C1 segment of cervical spinal cord (tissue), 14 donors: Measurements from ENCODE around the gene XIRP1.
A peak's percentile ranks its signal among the peaks of the same experiment; 100 is the strongest.
"Not testable (repeated sequence)": the region's sequence is repeated elsewhere in the genome, so short reads cannot be mapped to it uniquely, and the experiment has no call there.

Experiments used
- DNase-seq, 14 donors: peaks; one replicate each; lab custom pipeline; 2025; lab: John Stamatoyannopoulos, UW

XIRP1 gene, protein sequence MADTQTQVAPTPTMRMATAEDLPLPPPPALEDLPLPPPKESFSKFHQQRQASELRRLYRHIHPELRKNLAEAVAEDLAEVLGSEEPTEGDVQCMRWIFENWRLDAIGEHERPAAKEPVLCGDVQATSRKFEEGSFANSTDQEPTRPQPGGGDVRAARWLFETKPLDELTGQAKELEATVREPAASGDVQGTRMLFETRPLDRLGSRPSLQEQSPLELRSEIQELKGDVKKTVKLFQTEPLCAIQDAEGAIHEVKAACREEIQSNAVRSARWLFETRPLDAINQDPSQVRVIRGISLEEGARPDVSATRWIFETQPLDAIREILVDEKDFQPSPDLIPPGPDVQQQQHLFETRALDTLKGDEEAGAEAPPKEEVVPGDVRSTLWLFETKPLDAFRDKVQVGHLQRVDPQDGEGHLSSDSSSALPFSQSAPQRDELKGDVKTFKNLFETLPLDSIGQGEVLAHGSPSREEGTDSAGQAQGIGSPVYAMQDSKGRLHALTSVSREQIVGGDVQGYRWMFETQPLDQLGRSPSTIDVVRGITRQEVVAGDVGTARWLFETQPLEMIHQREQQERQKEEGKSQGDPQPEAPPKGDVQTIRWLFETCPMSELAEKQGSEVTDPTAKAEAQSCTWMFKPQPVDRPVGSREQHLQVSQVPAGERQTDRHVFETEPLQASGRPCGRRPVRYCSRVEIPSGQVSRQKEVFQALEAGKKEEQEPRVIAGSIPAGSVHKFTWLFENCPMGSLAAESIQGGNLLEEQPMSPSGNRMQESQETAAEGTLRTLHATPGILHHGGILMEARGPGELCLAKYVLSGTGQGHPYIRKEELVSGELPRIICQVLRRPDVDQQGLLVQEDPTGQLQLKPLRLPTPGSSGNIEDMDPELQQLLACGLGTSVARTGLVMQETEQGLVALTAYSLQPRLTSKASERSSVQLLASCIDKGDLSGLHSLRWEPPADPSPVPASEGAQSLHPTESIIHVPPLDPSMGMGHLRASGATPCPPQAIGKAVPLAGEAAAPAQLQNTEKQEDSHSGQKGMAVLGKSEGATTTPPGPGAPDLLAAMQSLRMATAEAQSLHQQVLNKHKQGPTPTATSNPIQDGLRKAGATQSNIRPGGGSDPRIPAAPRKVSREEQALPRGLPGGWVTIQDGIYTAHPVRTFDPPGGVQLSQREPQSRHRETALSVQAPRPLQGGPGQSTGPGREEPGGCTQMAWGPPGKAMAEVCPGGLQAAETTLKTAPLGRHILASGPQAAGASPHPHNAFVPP (N-terminal part only)

DNA sequence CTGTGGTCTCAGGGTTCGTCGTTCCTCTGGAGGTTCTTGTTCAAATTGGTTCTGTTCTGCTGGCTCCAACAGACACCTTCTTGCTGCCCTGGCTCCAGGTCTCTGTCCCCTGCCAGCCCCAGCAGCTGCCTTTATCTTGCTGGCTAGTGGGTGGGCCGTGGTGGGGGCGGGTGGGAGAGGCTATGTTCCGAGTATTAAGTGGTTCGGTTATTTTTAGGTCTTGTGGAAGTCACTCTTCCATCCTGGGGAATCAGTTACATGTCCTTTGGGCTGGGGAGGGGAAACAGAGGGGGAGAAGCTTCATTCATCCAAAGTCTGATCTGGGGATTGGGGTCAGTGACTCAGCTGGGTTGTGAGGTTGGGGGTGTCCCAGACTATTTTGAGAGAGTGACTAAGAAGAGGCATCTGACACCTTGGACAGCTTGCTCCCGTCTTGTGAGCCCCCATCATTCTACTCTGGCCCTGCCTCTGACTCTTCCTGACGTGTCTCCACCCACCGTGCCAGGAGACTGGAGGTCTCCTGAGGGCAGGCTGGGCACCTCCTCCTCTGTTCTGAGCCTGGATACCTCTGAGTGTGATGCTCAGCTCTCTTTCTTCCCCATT is at the start of gene XIRP1:
XIRP1 (minus strand) TSS at position 106 of the 603 bp plus-strand sequence. CDS start 3,150 bp downstream, outside the sequence.
- DNase-seq = no peak

DNA sequence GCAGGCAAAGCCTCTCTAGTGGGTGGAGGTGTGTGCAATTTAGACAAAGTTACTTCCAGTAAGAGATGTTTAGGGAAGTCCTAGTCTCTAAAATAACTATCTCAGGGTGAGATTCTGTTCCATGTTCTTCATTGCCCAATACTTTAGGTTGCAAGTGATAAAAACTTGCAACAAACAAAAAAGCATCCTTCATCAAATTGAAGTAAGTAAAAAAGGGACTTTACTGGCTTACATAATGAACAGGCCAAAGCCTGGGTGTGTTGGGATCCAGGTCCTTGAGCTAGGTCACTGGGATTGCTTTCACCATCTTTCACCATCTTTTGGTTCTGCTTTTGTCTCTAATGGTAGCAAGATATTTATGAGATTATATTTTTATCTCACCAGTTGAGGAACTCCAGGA is 49.2 kb upstream of the XIRP1 start:
- no peak for DNase-seq

DNA sequence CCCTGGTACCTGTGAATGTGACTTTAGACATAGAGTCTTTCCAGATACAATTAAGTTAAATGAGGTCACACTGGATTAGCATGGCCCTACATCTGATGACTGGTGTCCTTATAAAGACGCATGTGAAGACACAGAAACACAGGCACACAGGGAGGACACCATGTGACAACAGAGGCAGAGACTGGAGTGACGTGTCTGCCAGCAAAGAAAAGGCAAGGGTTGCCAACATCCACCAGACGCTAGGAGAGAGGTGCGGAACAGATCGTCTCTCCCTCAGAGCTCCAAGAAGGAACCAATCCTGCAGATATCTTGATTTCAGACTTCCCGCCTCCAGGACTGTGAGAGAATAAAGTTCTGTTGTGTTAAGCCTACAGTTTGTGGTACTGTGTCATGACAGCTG is 44.6 kb upstream of the XIRP1 start:
- no peak for DNase-seq

DNA sequence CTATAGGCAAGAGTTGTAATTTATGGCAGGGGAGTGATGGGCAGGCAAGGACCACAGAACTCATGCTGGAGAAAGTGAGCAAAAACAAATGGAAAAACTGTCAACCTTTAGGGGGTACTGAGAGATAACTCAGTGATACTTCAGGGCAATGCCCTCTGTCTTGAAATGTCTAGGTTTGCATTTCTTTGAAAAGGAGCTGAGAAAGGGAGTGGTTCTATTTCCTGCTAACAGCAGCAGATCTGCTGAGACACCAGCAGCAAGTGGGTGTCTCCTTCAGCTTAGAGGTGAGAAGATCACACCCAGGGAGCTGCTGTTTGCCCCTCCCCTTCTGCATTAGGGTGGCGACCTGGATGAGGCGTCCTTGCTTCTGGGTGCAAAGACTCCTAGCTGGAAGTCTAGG is 42.3 kb upstream of the XIRP1 start:
- DNase-seq = no peak

GRCh38 chr3:39232859-39233258 is 40.5 kb upstream of the XIRP1 start:
- no peak for DNase-seq

GRCh38 chr3:39230453-39230852 is 38.1 kb upstream of the XIRP1 start:
- DNase-seq = no peak

DNA sequence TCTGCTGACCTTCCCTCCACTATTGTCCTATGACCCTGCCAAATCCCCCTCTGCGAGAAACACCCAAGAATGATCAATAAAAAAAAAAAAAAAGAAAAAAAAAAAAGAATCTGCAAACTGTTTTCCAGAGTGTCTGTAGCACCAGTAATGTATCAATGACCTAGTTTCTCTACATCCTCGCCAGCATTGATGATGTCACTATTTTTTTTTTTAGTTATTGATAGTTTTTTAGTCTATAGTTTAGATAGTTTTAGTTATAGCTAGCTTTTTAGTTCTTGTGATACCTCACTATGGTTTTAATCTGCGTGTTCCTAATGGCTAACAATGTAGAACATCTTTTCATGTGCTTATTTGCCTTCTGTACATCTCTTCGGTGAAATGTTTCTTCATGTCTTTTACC is 36.1 kb upstream of the XIRP1 start:
- DNase-seq = no peak

GRCh38 chr3:39227596-39227995 is 35.2 kb upstream of the XIRP1 start:
- DNase-seq = not testable (repeated sequence)

GRCh38 chr3:39226106-39226741 is 33.8 kb upstream of the XIRP1 start:
- no peak for DNase-seq

DNA sequence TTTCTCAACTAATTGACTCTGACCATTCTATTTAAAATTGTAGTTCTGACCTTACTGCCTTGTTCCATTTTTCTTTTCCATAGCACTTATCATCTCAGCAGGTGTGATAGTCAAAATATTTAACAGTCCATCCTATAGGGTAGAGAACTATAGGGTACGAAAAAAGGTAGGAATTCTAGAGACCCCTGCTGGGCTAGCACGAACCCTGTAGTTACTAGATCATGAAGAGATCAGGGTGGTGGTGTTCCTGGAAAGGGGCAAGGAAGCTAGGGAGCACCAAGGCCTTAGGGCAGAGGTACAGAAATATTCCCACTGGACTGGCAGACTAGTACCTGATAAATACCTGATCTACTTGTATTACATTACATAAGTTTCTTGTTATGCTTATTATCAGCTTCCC is 31.9 kb upstream of the XIRP1 start:
- no peak for DNase-seq

DNA sequence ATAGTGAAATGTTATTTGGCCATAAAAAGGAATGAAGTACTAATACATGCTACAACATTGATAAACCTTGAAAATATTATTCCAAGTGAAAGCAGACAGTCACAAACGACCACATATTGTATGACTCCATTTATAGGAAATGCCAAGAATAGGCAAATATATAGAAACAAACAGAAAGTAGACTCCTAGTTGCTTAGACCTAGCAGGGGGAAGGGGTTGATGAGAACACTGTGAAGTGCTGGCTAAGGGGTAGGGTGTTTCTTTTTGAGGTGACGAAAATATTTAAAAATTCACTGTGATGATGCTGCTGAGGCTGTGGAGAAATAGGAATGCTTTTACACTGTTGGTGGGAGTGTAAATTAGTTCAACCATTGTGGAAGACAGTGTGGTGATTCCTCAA is 30.5 kb upstream of the XIRP1 start:
- DNase-seq = no peak

GRCh38 chr3:39222462-39222861 is 30.1 kb upstream of the XIRP1 start:
- DNase-seq = no peak

- no peak for DNase-seq
Observed at GRCh38 chr3:39221141-39221530, 28.7 kb upstream of the XIRP1 start.

GRCh38 chr3:39220407-39221140 is 28.2 kb upstream of the XIRP1 start:
- peak in 6 of 14 donors; percentile 4 to 48 (median 22) for DNase-seq

GRCh38 chr3:39219702-39220101 is 27.3 kb upstream of the XIRP1 start:
- DNase-seq = no peak

- peak in 1 of 14 donors; percentile 22 for DNase-seq
Observed at GRCh38 chr3:39216176-39216790, 23.9 kb upstream of the XIRP1 start.

- no peak for DNase-seq
Observed at GRCh38 chr3:39213613-39214012, 21.2 kb upstream of the XIRP1 start.

DNA sequence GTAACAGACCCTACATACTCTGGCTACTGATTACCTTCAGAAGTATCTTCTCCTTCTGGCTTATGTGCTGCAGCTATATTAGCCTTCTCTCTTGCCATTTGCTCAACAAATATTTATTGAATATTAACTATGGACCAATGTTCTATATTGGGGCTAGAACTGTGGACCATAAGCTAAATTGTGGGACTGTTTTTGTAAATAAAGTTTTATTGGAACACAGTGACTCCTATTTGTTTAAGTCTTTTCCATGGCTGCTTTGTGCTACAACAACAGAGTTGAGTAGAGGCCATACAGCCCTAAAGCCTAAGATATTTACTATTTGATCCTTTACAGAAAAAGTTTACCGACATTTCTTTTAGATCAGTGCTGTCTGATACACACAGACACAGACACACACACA is 20.3 kb upstream of the XIRP1 start:
- no peak for DNase-seq

- no peak for DNase-seq
Observed at GRCh38 chr3:39211332-39212130, 19.1 kb upstream of the XIRP1 start.
